Skin epidermis (tissue), 12 donors: Measurements from ENCODE around the gene TMEM184A.

ENCODE experiments used
- H3K27ac ChIP-seq, 21 experiments: fragments of 200-600 bp; sonication (generic) in 11 of 21; one replicate each; pipeline ENCODE4 v1.5.0; 2020; ENCODE audit warnings: mild to moderate bottlenecking in 3 of 21, inconsistent platforms in 2 of 21, moderate library complexity in 2 of 21
- H3K4me3 ChIP-seq, 7 experiments: fragments of 200-600 bp; sonication (generic) in 2 of 7; one replicate each; pipeline ENCODE4 v1.5.0; 2020; ENCODE audit warnings: inconsistent platforms in 2 of 7, mild to moderate bottlenecking in 2 of 7, moderate library complexity in 1 of 7

Gene TMEM184A

DNA sequence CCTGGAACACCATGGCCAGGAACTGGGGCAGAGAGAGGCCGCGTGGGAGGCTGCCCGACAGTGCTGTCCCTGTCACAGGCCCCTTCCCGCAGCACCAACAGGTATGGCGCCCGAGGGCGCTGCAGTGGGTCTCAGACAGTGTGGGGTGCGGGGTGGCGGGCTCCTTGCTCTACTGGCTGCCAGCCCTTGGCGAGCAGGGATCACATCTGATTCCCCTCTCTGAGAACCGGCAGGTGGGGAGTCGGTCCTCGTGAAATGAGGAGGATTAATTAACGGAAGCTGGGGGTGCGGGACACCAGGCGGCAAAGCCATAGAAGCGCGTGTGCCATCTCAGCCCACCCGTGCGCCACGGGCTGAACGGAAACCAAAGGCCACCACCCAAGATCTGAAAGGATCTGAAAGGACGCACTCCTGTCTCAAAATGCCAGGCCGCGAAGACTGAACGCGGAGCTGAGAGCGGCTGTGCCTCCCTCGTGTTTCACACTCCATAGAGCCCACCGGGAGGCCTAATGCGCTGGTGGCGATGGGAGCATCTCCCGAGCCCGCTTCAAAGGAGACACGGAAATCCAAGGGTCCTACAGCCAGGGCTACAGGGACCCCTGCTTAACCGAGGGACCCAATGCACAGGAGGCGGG lies 58.6 kb downstream of the TMEM184A start:
- Histone ChIP-seq H3K27ac (no peak overlapping the region), H3K4me3 (no peak overlapping the region)

DNA sequence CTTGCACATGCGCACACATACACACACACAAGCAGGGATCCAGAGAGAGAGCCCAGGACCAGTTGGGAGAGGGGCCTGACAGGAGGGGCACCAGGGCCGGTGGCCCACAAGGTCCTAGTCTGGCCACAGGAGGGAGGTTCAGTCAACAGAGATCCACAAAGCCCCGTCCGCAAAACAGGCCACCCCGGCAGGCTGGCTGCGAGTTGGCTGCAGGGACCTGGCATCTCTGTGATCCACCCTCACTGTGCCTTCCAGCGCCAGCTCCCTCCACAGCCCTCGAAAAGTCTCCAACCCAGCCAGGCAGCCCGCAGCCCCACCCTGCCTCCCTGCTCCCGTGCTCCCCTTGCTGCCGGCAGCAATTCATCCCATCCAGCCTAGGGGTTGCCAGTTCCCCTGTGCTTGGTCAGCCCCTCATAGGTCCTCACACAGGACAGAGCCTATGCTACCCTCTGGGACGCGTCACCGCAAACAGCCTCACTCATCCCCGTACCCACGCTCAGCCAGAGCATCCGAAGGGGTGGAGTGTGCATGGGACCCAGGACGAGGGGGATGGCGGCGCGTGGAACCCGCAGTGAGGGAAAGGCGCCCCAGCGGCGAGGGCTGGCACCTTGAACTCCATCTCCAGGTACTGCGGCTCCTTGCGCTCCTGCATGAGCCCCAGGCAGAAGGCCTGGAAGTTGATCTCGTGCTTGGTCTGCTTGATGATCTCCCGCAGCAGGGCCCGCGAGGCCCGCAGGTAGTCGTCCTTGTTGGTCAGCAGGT lies 59.3 kb downstream of the TMEM184A start:
- H3K27ac ChIP-seq: no peak overlapping the region
- no peak overlapping the region for H3K4me3 ChIP-seq

DNA sequence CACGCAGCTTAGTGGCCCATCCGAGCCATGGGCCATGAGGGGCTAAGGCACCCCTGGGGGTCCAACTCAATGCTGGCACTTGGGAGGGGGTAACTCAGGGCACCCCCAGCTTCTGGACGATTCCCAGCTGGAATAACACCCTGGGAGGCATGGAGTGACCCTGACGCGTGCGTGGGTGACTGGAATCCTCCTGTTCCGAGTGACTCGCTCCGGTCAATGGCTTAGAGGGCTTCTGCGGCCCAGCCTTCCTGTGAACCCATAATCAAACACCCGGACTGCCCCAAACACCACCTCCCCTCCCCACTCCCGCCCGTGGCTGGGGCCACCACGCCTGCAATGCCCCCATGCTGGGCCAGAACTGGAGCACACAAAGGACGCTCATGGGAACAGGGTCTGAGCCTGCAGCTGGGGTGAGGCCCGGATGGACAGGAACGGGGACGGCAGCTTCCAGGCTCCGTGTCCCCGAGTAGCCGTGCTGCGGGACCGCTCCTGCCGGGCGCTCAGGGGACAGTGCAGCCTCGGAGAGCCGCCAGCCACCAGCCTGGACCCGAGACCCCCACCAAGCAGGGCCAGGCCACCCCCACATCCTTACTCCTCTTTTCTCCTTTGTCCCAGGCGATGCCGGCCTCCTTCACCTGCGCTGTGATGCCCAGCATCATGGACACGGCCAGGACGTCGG lies 60.3 kb downstream of the TMEM184A start:
- no peak overlapping the region for H3K27ac ChIP-seq
- no peak overlapping the region for H3K4me3 ChIP-seq

DNA sequence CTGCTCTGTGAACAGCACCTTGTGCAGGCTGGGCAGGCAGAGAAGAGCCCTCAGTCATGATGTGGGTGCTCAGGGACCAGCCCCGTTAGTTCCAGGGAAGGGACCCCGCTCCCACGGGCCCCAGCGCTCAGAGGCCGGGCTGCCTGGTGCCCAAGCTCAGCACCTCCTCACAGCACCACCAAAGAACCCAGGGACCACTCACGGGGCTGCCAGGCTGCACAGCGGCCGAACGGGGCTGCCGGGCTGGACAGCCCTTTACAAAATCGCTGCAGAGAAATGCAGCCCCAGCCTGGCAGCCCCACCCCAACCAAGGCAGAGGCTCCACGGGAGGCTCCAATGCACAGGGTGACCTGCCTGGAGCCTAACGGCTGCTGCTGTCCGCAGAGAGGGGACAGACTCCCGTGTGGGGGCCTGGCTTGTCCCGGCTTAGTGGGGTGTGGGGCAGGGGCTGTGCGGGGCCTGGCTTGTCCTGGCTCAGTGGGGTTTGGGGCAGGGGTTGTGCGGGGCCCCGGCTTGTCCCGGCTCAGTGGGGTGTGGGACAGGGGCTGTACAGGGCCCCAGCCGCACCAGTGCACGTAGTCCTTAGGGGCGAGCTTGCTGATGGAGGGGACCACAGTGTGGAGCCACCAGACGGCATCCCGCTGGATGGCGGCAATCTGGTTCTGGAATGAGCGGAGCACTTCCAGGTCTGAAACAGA lies 61.0 kb downstream of the TMEM184A start:
- H3K4me3 ChIP-seq: no peak overlapping the region
- no peak overlapping the region for H3K27ac ChIP-seq

DNA sequence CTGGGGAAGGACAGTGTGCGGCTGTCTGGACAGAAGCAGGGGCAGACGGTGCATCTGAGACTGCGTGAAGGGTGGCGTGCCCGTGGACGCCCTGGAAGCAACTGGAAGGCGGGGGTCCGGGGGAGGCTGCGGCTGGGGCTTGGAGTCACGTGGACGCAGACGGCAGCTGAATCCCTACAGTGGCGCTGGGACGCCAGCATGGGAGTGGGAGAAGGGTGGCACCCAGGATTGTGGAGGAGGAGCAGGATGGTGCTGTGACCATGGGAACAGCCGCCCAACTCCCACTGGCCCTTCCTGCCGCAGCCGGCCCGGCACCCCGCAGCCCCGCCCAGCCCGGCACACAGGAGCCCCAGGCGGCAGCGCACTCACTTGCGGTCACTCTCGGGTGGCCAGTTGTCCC lies 61.6 kb downstream of the TMEM184A start:
- H3K4me3 ChIP-seq: no peak overlapping the region

DNA sequence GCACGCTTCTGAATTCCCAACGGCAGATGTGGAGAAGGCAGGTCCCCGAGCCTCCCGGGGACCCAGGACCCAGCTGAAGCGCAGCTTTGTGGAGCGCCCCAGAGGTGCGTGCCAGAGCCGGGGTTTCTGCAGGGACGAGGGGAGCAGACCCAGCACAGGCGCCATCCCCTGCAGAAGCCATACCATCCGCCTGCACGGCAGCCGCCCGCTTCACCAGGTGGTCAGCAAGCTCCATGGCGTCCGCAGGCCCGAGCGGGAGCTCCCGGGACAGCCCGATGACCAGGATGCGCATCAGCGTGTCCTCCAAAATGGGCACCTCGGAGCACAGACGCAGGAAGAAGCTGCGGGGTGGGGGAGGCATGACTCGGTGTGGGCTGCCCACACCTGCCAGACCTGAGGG lies 62.4 kb downstream of the TMEM184A start:
- no peak overlapping the region for H3K27ac ChIP-seq

More for the DNA sequence above, 61.6 kb downstream of the TMEM184A start:
- no peak overlapping the region for H3K27ac ChIP-seq

DNA sequence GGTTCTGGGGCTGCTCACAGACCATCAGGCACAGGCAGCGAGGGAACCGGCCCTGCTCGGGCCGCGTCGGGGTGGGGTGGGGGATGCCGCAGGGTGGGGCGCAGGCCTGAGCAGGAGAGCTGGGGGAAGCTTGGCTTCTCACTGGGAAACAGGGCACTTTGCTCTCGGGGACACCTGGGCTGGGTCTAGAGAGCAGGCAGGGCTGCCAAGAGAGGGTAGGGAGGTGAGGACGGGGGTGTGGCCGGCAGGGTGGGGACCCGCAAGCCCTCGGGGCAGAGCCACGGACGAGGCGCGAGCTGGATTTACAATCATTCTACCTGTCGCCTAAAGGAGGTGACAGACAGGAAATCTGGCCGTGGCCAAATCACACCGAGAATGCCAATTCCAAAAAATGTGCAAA lies 62.9 kb downstream of the TMEM184A start:
- Histone ChIP-seq H3K27ac (no peak overlapping the region), H3K4me3 (no peak overlapping the region)

More for the DNA sequence above, 62.4 kb downstream of the TMEM184A start:
- no peak overlapping the region for H3K4me3 ChIP-seq

DNA sequence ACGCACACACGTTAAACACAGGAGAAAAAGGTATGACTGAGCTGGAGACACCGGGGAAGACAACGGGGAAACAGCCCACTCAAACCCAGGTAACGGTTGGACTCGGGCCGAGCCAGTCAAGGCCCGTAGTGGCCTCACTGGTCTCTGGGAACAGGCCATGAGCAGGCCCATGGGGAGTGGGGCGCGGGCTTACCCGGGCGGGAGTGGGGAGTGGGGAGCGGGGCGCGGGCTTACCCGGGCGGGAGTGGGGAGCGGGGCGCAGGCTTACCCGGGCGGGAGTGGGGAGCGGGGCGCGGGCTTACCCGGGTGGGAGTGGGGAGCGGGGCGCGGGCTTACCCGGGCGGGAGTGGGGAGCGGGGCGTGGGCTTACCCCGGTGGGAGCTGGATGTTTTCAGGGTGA lies 63.4 kb downstream of the TMEM184A start:
- Histone ChIP-seq H3K4me3 (no peak overlapping the region), H3K27ac (no peak overlapping the region)
